A673 (cell line): Measurements from ENCODE around the gene WDFY4.

ENCODE experiments used
- EZH2 ChIP-seq: fragments of 200-600 bp; sonication (generic); IDR thresholded peaks from 2 replicates; pipeline ENCODE4 v1.6.1; 2017; ENCODE audit warnings: borderline replicate concordance, low read depth, mild to moderate bottlenecking, mixed read lengths, antibody characterized with exemption, low read length; ENCODE audit not compliant: poor library complexity, severe bottlenecking
- TF ChIP-seq, protein P1 (sequence below): fragments of 300-800, 200-600 bp; sonication (generic); conservative IDR thresholded peaks from 2 replicates; pipeline ENCODE4 v1.5.1; 2017; ENCODE audit warnings: low read depth, mild to moderate bottlenecking, antibody characterized with exemption, low read length, moderate library complexity, mixed read lengths

DNA sequence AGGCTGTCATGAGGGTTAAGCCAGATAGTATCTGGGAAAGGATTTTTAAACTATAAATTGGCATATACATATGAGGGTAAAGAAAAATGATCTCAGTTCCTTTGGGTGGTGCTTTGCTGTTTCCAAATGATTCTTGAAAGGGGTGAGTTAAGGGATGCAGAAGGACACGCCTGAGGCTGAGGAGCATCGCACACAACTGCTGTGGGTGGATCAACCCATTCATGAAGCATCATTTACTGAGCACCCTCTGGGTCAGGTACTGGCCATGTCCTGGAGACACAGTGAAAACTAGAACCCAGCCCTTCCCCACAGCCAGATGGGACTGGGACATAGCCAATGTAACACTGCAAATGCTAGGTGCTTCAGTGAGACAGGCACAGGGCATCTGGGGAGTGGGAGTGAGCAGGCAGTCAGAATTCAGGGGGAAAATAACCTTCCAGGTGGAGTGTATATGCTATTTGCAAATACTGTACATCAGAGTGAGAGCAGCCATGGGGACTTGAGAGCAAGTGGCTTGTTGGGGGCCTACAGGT, 112.1 kb downstream of the WDFY4 start:
- TF ChIP-seq, protein P1, sequence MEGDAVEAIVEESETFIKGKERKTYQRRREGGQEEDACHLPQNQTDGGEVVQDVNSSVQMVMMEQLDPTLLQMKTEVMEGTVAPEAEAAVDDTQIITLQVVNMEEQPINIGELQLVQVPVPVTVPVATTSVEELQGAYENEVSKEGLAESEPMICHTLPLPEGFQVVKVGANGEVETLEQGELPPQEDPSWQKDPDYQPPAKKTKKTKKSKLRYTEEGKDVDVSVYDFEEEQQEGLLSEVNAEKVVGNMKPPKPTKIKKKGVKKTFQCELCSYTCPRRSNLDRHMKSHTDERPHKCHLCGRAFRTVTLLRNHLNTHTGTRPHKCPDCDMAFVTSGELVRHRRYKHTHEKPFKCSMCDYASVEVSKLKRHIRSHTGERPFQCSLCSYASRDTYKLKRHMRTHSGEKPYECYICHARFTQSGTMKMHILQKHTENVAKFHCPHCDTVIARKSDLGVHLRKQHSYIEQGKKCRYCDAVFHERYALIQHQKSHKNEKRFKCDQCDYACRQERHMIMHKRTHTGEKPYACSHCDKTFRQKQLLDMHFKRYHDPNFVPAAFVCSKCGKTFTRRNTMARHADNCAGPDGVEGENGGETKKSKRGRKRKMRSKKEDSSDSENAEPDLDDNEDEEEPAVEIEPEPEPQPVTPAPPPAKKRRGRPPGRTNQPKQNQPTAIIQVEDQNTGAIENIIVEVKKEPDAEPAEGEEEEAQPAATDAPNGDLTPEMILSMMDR = no peak
- TF ChIP-seq EZH2 = no peak
